Bone marrow (tissue), 2 donors: ENCODE data around the gene LALBA.
"Not testable (repeated sequence)": the region's sequence is repeated elsewhere in the genome, so short reads cannot be mapped to it uniquely, and the experiment has no call there.

Source experiments
- DNase-seq, 2 donors: peaks; one replicate each; lab custom pipeline; 2025; lab: John Stamatoyannopoulos, UW

LALBA gene

DNA sequence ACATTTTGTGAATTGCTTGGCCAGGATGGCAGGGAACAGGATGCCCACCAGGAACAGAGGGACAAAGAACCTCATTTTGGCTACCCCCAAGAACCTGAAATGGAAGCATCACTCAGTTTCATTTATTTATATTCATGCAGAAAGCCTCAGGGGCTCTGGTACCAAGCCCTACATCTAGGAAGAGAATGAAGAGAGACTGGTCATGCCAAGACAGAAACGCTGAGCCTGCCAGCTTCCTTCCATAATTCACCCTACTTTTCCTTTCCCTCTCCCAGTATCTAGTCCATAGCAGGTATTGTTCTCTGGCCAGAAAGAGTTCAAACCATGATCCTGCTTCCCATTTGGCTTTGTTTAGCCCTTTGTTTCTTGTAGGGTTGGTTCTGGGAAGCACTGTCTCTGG is at the start of gene LALBA:
Gene LALBA, minus strand, starts transcription at position 101 of the 400 bp plus-strand sequence. Its CDS starts 26 bp downstream, at position 75.
- no peak for DNase-seq

DNA sequence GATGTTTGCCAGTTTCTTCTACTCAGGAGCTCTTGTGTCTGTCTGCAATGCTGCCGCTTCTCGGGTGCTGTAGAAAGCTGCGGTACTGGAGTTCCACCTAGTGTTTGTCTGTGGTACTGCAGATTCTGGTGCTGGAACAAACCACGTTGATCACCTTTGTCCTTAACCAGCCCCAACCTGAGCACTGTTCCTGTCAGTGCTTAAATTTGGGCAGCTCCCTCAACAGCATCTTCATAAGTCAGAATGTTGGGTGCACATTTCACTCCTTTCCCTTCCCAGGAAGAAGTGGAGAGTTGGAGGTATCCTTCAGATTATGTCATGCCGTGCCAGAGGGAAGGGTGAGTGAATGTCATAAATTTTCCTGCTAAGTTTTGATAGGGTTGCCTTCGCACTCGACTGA is 48.7 kb upstream of the LALBA start:
- peak; percentile 3 to 60 for DNase-seq

DNA sequence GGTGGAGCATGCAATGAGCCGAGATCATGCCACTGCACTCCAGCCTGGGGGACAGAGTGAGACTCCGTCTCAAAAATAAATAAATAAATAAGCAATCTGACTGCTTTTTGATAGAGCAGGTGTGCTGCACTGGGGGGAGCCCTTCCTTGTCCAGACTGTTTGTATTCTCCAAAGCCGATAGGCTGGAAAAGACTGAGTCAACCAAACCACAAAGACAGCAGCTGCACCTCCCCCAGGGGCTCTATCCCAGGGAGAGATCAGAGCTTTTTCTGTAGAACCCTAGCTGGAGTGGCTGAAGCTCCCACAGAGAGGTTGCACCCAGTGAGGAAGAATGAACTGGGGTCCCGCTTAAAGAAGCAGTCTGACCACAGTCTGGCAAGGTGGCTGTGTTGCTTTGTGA is 45.8 kb upstream of the LALBA start:
- no peak for DNase-seq

DNA sequence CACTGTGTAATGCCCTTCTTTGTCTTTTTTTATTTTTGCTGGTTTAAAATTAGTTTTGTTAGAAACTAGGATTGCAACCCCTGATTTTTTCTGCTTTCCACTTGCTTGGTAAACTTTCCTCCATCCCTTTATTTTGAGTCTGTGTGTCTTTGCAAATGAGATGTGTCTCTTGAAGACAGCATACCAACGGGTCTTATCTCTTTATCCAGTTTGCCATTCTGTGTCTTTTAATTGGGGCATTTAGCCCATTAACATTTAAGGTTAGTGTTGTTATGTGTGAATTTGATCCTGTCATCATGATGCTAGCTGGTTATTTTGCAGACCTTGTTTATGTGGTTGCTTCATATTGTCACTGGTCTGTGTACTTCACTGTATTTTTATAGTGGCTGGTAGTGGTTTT is 43.5 kb upstream of the LALBA start:
- DNase-seq: no peak

DNA sequence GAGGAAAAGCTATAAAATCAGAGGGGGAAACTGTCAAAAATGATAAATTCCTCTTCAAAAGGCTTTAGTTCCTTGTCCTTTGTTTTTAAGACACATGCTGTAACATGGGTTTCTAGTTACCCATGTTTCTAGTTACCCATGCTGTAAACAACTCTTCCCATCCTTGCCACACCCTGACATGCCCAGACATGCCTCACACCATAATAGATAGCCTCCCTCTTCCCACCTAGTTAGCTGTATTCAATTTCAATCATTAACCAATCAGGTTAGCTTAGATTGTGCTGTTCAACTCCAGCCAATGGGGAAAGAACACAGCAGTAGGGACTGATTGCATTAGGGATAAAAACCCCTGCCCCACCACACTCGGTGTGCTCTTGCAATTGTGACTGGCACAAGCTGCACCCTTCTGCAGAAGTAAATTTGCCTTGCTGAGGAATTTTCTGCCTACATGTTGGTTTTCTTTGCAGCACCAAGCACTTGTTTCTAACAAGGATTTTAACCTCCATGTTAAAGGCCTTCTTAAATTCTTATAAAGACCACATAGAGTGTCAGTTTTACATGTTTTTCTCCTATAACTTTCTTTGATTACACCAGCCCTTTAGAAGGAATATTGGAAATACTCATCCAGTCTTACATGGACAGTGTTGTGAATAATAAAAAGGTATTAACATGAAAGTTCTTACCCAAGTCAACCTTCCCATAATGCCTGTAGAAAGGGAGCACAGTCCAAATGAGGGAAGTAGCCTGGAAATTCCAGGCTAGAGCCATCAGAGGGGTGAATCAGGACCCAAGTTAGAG is 32.5 kb upstream of the LALBA start:
- DNase-seq: no peak

DNA sequence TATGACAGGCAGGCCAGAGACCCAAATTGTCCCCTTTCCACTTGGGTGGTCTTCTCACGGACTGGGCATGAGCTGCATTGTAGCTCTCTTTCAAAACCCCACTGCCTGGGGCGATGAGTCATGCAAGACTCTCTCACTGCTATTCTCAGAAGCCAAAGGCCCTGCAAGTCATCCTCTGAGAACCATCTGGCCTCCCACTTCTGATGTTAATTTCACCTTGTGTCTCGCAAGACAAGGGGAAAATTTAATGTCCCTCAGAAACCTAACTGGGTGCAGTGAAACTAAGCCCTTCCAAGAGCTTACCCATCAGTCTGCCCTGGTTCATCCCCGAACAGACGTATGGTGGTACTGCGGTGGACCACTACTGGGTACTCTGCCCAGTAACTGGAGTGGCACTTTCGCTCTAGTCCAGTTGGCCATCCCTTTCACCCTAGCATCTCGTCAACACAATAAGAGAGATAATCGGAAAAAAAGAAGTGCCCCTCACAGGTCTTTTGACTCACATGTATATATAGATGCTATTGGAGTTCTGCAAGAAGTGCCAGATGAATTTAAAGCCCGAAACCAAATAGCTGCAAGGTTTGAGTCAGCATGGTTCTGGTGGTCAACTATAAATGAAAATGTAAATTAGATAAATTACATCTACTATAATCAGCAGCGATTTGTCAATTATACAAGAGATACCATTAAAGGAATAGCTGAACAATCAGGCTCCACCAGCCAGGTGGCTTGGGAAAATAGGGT is 31.3 kb upstream of the LALBA start:
- DNase-seq: no peak

DNA sequence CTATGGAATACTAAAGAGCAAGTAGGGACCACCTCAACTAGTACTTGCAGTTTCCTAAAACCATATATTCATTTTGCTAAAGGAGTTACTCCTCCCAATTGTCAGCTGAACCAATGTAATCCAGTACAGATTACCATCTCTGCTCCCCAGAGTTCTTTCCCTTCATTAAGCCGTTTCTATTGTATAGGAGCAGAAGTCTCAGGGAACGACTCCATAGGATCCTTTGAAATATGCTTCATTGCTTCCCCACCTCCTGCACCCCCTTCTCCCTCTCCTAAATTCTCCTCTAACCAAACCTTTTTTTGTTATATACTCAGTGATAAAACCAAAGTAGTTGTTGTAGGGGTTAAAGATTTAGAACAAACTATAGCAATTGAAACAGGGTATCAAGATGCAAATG is 30.7 kb upstream of the LALBA start:
- DNase-seq: no peak

DNA sequence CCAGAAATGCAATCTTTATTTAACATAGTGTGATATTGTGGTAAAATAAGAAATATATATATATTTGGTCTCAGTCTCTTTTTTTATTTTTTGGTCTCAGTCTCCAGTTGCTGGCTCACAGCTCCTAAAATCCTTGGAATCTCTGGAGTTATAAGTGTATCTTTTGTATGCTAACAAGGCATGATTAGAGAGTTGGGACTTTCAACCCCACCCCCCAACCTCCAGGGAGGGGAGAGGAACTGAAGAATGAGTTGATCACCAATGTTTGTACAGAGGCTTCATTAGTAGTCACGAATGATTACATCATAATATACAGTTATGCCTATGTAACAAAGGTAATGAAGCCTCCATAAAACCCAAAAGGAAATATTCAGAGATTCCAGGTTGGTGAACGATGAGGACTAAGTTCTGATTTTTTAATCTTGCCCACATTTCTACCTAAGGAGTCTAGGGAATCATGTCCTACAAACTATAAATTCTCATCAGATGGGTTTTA is 22.8 kb upstream of the LALBA start:
- DNase-seq: no peak

DNA sequence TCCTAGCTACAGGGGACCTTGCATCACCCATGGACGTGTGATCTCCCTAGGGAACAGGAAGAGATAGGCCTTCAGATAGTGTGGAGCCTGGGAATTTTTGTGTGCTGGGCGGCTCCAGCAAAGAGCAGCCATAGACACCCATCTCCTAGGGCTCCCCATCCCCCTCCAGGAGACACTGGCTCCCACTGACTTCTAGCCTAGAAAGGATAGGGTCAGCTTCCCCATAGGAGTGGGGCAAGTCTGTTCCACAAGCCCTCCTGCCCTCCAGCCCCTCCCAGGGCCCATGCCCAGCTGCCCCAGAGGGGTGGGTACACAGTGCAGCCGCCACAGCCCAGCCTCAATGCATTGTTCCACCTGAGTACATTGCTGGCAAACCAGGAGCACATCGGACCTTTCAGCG is 16.5 kb upstream of the LALBA start:
- no peak for DNase-seq

DNA sequence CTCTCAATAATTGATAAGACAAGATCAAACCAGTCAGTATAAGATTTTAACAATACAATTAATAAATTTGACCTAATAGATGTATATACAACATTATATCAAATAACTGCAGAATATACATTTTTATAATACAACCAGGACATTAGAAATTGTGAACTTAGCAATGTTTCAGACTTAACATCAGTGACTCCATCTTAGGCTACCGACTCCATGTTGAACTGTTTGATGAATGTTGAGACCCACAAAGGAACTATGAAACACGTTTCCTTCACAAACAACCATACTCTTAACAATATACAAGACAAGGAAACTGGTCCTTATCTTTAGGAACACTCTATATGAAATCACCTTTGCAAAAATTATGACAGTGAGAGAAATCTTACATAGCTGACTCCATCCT is 13.9 kb upstream of the LALBA start:
- no peak for DNase-seq

DNA sequence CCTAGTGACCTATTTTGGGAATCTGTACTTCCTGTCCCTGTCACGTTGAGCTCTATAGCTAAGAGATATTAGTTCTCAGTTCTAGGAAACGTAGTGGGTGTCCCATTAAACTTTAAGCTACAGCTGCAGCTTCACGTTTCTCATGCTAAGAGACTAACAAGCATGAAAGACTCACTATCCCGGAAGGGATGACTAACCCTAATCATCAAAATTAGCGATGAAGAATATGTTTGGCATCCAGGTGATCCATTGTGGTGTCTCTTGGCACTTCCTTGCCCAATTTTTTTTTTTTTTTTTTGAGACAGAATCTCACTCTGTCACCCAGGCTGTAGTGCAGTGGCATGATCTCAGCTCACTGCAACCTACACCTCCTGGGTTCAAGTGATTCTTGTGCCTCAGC is 11.0 kb upstream of the LALBA start:
- no peak for DNase-seq

DNA sequence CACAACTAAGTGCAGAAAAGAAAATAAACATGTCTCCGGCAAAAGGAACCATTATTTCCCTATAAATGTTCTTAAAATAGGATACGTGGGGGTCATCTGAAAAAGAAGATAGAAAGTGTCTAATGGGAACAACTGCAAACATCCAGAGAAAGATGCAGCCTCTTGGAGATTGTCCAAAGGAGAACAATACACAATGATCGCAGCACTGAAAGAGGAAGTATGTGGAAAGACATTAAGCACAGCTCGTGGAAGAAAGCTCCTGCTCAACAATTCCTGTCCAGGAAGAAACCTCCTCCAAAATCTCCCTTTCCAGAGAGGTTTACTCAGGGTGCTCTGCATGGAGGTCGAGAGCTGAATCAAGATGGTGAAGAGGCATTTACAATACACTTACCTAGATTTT is 2.5 kb upstream of the LALBA start:
- DNase-seq: no peak

DNA sequence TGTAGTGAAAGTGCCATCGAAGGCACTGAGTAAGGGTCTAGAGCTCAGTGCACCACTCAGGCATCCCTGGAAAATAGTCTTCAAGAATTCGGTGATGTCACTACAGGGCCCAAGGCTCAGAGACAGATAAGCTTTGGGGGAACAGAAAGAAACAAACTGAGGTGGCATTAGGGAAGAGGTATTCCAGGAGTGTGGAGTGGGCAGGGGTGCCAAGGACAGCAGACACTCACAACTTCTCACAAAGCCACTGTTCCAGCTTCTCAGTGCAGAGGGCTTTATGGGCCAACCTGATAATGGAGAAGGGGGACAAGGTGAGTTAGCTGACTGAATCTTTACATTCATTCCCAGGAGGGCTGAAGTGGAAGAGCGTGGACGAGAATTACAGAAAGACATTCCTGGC is 2.1 kb downstream of the LALBA start:
- DNase-seq: no peak

DNA sequence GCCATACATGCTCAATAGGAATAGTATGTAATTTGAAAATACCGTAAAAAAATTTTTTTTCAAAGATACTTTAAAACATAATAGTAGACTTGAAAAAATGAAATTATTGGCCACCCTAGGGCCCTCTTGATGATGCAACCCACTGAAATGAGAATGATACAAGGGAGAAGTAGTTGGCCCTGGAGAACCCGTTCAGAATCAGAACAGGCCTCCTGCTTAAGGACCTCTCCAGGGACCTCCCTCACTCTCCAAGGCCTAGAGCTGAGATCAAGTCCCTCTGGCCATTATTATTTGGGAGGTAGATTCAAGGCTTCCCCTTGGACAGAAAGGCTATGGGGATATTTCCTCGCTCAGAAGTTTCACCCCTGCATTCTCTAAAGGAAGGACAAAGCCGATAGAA is 11.9 kb downstream of the LALBA start:
- no peak for DNase-seq

DNA sequence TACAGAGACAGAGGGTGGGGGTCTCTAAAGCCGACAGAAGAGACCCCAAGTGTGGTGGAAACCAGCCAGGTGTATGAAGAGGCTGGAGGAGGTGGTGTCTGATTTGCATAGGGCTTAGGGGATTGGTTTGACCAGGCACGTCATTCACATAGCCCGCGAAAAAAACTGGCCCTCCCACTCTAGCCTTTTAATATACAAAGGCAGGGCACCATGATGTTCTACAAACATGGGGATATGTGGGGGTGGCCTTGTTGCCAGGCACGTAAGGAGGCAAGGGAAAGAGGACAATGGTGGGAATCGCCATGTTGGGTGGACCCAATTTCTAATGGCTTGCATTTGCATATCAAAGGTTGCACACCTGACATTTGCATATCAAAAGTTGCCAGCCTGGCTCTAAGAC is 13.2 kb downstream of the LALBA start:
- DNase-seq: no peak

DNA sequence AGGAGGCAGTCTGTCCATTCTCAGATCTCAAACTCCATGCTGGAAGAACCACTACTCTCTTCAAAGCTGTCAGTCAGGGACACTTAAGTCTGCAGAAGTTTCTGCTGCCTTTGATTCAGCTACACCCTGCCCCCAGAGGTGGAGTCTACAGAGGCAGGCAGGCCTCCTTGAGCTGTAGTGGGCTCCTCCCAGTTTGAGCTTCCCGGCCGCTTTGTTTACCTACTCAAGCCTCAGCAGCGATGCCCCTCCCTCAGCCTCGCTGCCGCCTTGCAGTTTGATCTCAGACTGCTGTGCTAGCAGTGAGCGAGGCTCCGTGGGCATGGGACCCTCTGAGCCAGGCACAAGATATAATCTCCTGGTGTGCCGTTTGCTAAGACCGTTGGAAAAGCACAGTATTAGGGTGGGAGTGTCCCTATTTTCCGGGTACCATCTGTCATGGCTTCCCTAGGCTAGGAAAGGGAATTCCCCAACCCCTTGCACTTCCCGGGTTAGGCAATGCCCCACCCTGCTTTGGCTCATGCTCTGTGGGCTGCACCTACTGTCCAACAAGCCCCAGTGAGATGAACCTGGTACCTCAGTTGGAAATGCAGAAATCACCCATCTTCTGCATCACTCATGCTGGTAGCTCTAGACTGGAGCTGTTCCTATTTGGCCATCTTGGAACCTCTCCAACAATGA is 16.0 kb downstream of the LALBA start:
- not testable (repeated sequence) for DNase-seq

DNA sequence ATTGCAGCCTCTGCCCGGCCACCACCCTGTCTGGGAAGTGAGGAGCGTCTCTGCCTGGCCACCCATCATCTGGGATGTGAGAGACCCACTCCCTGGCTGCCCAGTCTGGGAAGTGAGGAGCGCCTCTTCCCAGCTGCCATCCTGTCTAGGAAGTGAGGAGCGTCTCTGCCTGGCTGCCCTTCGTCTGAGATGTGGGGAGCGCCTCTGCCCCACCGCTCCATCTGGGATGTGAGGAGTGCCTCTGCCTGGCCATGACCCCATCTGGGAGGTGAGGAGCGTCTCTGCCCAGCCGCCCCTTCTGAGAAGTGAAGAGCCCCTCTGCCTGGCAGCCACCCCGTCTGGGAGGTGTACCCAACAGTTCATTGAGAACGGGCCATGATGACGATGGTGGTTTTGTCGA is 18.2 kb downstream of the LALBA start:
- not testable (repeated sequence) for DNase-seq

DNA sequence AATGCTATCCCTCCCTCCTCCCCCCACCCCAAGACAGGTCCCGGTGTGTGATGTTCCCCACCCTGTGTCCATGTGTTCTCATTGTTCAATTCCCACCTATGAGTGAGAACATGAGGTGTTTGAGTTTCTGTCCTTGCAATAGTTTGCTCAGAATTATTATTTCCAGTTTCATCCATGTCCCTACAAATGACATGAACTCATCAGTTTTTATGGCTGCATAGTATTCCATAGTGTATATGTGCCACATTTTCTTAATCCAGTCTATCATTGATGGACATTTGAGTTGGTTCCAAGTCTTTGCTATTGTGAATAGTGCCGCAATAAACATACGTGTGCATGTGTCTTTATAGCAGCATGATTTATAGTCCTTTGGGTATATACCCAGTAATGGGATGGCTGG is 22.8 kb downstream of the LALBA start:
- not testable (repeated sequence) for DNase-seq

DNA sequence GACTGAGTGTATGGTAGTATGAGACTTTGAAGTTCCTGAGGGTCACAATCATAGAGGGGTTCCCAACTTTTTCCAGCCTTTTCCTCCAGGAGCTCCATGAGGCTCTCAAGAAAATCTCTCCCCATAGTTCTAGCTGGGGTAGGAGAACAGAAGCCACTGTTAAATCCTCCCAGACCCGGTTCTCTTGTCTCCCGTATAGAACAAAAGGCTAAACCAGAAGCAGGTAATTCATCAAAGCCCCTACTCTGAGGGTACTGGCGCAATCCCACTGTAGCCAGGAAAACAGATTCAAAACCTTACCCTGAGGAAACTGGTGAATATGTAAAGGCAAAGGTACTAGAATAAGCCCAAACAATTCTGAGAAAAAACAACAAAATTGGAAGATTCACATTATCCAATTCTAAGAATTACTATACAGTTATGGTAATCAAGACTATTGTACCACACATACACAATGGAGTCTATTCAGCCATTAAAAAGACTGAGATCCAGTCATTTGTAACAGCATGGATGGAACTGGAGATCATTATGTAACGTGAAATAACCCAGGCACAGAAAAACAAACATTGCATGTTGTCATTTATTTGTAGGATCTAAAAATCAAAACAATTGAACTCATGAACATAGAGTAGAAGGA is 23.9 kb downstream of the LALBA start:
- no peak for DNase-seq

DNA sequence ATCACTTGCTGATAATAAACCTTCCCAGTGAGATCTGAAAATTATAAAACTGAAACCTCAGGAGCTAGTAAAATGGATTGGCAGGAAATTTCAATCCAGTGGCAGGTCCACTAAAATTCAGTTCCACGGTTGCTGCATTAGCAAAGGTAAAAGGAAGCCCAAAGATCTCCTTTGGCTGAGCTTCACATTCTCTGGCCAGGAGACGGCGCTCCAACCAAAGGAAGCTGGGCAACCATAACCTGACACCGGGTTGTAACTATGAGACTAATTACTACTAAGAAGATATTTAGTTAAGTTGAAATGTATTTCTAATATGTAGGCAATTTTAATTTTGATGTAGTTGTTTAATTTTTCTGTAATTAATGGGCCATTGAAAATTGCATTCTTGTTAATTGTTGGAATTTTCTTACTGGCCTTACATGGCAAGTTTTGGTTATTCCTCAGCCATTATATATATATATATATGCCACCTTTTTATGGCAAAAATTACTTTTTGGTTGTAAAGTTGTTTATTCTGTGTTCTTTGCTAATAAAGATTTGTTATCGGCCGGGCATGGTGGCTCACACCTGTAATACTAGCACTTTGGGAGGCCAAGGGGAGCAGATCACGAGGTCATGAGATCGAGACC is 27.4 kb downstream of the LALBA start:
- no peak for DNase-seq

DNA sequence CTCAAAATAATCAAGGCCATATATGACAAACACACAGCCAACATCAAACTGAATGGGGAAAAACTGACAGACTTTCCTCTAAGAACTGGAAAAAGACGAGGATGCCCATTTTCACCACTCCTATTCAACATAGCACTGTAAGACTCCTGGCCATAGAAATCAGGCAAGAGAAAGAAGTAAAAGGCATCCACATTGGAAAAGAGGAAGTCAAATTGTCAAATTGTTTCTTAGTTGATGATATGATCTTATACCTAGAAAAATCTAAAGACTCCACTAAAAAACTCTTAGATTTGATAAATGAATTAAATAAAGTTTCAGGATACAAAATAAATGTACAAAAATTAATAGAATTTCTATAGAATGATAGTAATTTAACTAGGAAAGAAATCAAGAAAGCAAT is 33.2 kb downstream of the LALBA start:
- DNase-seq: no peak

DNA sequence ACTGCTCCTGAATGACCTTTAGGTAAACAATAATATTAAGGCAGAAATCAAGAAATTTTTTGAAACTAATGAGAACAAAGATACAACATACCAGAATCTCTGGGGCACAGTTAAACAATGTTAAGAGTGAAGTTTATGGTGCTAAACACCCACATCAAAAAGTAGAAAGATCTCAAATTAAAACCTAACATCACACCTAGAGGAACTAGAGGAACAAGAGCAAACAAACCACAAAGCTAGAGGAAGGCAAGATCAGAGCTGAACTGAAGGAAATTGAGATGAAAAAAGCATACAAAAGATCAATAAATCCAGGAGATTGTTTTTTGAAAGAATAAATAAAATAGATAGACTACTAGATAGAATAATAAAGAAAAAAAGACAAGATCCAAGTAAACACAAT is 37.2 kb downstream of the LALBA start:
- no peak for DNase-seq
